HG03135 (cell line): ENCODE results near the gene SEC62.

Experiments used
- ATAC-seq: cut with Tn5 transposase; IDR thresholded peaks from one replicate; pipeline ENCODE4 v1.9.1; 2021; ENCODE audit warnings: mild to moderate bottlenecking, moderate library complexity; ENCODE audit not compliant: unreplicated experiment

Gene SEC62

GRCh38 chr3:169966428-169966950 is at the start of gene SEC62:
SEC62 (plus strand) TSS chr3:169966807; CDS start chr3:169966823, 16 bp downstream.
- ATAC-seq = peak; percentile 91

GRCh38 chr3:169923189-169923588 is 43.4 kb upstream of the SEC62 start:
- no peak for ATAC-seq

- no peak for ATAC-seq
Measured at GRCh38 chr3:169923831-169924230, 42.8 kb upstream of the SEC62 start.

- ATAC-seq = no peak
Measured at GRCh38 chr3:169929830-169930519, 36.6 kb upstream of the SEC62 start.

- ATAC-seq = no peak
Measured at GRCh38 chr3:169930843-169931242, 35.8 kb upstream of the SEC62 start.

- peak; percentile 93 for ATAC-seq
Measured at GRCh38 chr3:169931747-169932520, 34.7 kb upstream of the SEC62 start.

- no peak for ATAC-seq
Measured at GRCh38 chr3:169939320-169939719, 27.3 kb upstream of the SEC62 start.

GRCh38 chr3:169939751-169940150 is 26.9 kb upstream of the SEC62 start:
- ATAC-seq = no peak

GRCh38 chr3:169940470-169941181 is 26.0 kb upstream of the SEC62 start:
- ATAC-seq = peak; percentile 73

GRCh38 chr3:169945313-169945712 is 21.3 kb upstream of the SEC62 start:
- ATAC-seq = peak; percentile 81

GRCh38 chr3:169946336-169946735 is 20.3 kb upstream of the SEC62 start:
- no peak for ATAC-seq

- no peak for ATAC-seq
Measured at GRCh38 chr3:169948559-169949448, 17.8 kb upstream of the SEC62 start.

- ATAC-seq = no peak
Measured at GRCh38 chr3:169952045-169952444, 14.6 kb upstream of the SEC62 start.

GRCh38 chr3:169953462-169954141 is 13.0 kb upstream of the SEC62 start:
- no peak for ATAC-seq

GRCh38 chr3:169954142-169954756 is 12.4 kb upstream of the SEC62 start:
- ATAC-seq = peak; percentile 74

- no peak for ATAC-seq
Measured at GRCh38 chr3:169955406-169955805, 11.2 kb upstream of the SEC62 start.

- ATAC-seq = no peak
Measured at GRCh38 chr3:169964176-169964575, 2.4 kb upstream of the SEC62 start.

GRCh38 chr3:169965562-169966427 is 812 bp upstream of the SEC62 start:
- peak; percentile 22 for ATAC-seq
